ENCODE measurements around the gene KCTD1.

KCTD1 gene

GRCh38 chr18:26526128-26526965 is 22.0 kb downstream of the KCTD1 start:
- no peak for TF ChIP-seq ZFX (IDR thresholded peaks at IDR 0.05; ENCODE audit: borderline replicate concordance)
- no peak for TF ChIP-seq CTCF (IDR thresholded peaks at IDR 0.05)
- no peak overlapping the region for H3K27ac ChIP-seq

GRCh38 chr18:26524504-26525351 is 23.6 kb downstream of the KCTD1 start:
- TF ChIP-seq ZFX (IDR thresholded peaks at IDR 0.05; ENCODE audit: borderline replicate concordance) = no peak
- no peak for TF ChIP-seq CTCF (IDR thresholded peaks at IDR 0.05)
- H3K27ac ChIP-seq = no peak overlapping the region

GRCh38 chr18:26524002-26524401 is 24.4 kb downstream of the KCTD1 start:
- TF ChIP-seq CTCF (IDR thresholded peaks at IDR 0.05) = no peak
- no peak for TF ChIP-seq ZFX (IDR thresholded peaks at IDR 0.05; ENCODE audit: borderline replicate concordance)
- no peak overlapping the region for H3K27ac ChIP-seq

- no peak for TF ChIP-seq ZFX (IDR thresholded peaks at IDR 0.05; ENCODE audit: borderline replicate concordance)
- TF ChIP-seq CTCF (IDR thresholded peaks at IDR 0.05) = no peak
- no peak overlapping the region for H3K27ac ChIP-seq
These were observed 26.7 kb downstream of the KCTD1 start for GRCh38 chr18:26521617-26522016.

GRCh38 chr18:26520974-26521373 is 27.4 kb downstream of the KCTD1 start:
- TF ChIP-seq ZFX (IDR thresholded peaks at IDR 0.05; ENCODE audit: borderline replicate concordance) (no peak), CTCF (IDR thresholded peaks at IDR 0.05) (no peak)
- H3K27ac ChIP-seq = no peak overlapping the region

GRCh38 chr18:26519114-26519513 is 29.2 kb downstream of the KCTD1 start:
- TF ChIP-seq CTCF (IDR thresholded peaks at IDR 0.05) = no peak
- TF ChIP-seq ZFX (IDR thresholded peaks at IDR 0.05; ENCODE audit: borderline replicate concordance) = no peak
- no peak overlapping the region for H3K27ac ChIP-seq

GRCh38 chr18:26516964-26517363 is 31.4 kb downstream of the KCTD1 start:
- no peak overlapping the region for H3K27ac ChIP-seq
- TF ChIP-seq CTCF (IDR thresholded peaks at IDR 0.05) = no peak
- no peak for TF ChIP-seq ZFX (IDR thresholded peaks at IDR 0.05; ENCODE audit: borderline replicate concordance)
